T-helper 1 cell treated with Interleukin-12 subunit alpha and Interleukin-12 subunit beta and Interleukin-4 antibody, amounts not matched to agents 30 ng/mL and 1 ng/mL, for 36 hours (primary cell): ENCODE data around the gene ZBTB39. TPM values are rescaled to one million over a fixed set of nuclear protein-coding genes. Genes with fewer than 3 reads are reported as not detected.
"Not testable (repeated sequence)": the region's sequence is repeated elsewhere in the genome, so short reads cannot be mapped to it uniquely, and the experiment has no call there.

Experiments
- intact Hi-C: fragments of 100-400 bp; cut with micrococcal nuclease; formaldehyde crosslinking; loops from one replicate; pipeline ENCODE4 v1.15.1; 2024
- total RNA-seq: library from RNA; stranded (reverse); gene quantifications from 2 replicates; pipeline ENCODE4 v1.2.3, GENCODE V29; 2022

Gene ZBTB39
- total RNA-seq, 1 donor from 2014 or later = 9.7 TPM

- intact Hi-C loops = no loop called here
Observed at GRCh38 chr12:56983386-56983785, 23.0 kb downstream of the ZBTB39 start.

- intact Hi-C loops = not testable (repeated sequence)
Observed at GRCh38 chr12:56982578-56983236, 23.6 kb downstream of the ZBTB39 start.

- intact Hi-C loops = no loop called here
Observed at GRCh38 chr12:56980941-56981530, 25.3 kb downstream of the ZBTB39 start.

- intact Hi-C loops = no loop called here
Observed at GRCh38 chr12:56980268-56980667, 26.1 kb downstream of the ZBTB39 start.

GRCh38 chr12:56979628-56980027, 26.7 kb downstream of the ZBTB39 start:
- intact Hi-C loops = no loop called here

- intact Hi-C loops = no loop called here
Observed at GRCh38 chr12:56978397-56979138, 27.8 kb downstream of the ZBTB39 start.

- intact Hi-C loops = not testable (repeated sequence)
Observed at GRCh38 chr12:56977361-56977760, 29.0 kb downstream of the ZBTB39 start.

GRCh38 chr12:56974224-56974623, 32.1 kb downstream of the ZBTB39 start:
- intact Hi-C loops = not testable (repeated sequence)

- intact Hi-C loops = not testable (repeated sequence)
Observed at GRCh38 chr12:56968910-56969309, 37.4 kb downstream of the ZBTB39 start.

GRCh38 chr12:56965997-56966642, 40.2 kb downstream of the ZBTB39 start:
- intact Hi-C loops = not testable (repeated sequence)

- intact Hi-C loops = not testable (repeated sequence)
Observed at GRCh38 chr12:56965124-56965523, 41.2 kb downstream of the ZBTB39 start.

- intact Hi-C loops = not testable (repeated sequence)
Observed at GRCh38 chr12:56963557-56963956, 42.8 kb downstream of the ZBTB39 start.

- intact Hi-C loops = not testable (repeated sequence)
Observed at GRCh38 chr12:56962247-56962646, 44.1 kb downstream of the ZBTB39 start.

GRCh38 chr12:56958422-56958821, 47.9 kb downstream of the ZBTB39 start:
- intact Hi-C loops = no loop called here

GRCh38 chr12:56957229-56958052, 48.9 kb downstream of the ZBTB39 start, which contains the start of gene RDH16:
Gene RDH16 (minus strand): TSS chr12:56957608. CDS start chr12:56957462, 146 bp downstream.
- intact Hi-C loops = no loop called here

GRCh38 chr12:56955631-56956256, 50.6 kb downstream of the ZBTB39 start:
- intact Hi-C loops = no loop called here

- intact Hi-C loops = no loop called here
Observed at GRCh38 chr12:56954958-56955355, 51.4 kb downstream of the ZBTB39 start.

- intact Hi-C loops = no loop called here
Observed at GRCh38 chr12:56954057-56954957, 52.0 kb downstream of the ZBTB39 start.

GRCh38 chr12:56953314-56953713, 53.0 kb downstream of the ZBTB39 start:
- intact Hi-C loops = no loop called here
